ENCODE results near the gene TSTD2.

TSTD2 gene

GRCh38 chr9:97560851-97561250 lies 72.3 kb downstream of the TSTD2 start:
- no peak for DNase-seq

GRCh38 chr9:97560154-97560553 lies 73.0 kb downstream of the TSTD2 start:
- no peak for DNase-seq

- peak; percentile 33 for DNase-seq
These were observed 74.1 kb downstream of the TSTD2 start for GRCh38 chr9:97559111-97559514.

GRCh38 chr9:97558701-97559101 lies 74.5 kb downstream of the TSTD2 start:
- DNase-seq: no peak

- DNase-seq: no peak
These were observed 75.5 kb downstream of the TSTD2 start for GRCh38 chr9:97557606-97558095.

- no peak for DNase-seq
These were observed 76.2 kb downstream of the TSTD2 start for GRCh38 chr9:97556721-97557605.

GRCh38 chr9:97556036-97556720 lies 77.0 kb downstream of the TSTD2 start:
- no peak for DNase-seq

GRCh38 chr9:97555164-97555563 lies 78.0 kb downstream of the TSTD2 start:
- no peak for DNase-seq

GRCh38 chr9:97554566-97555075 lies 78.5 kb downstream of the TSTD2 start:
- no peak for DNase-seq

- no peak for DNase-seq
These were observed 79.3 kb downstream of the TSTD2 start for GRCh38 chr9:97553841-97554240.

GRCh38 chr9:97553141-97553540 lies 80.0 kb downstream of the TSTD2 start:
- no peak for DNase-seq

GRCh38 chr9:97551308-97551707 lies 81.9 kb downstream of the TSTD2 start:
- no peak for DNase-seq

GRCh38 chr9:97550386-97550785 lies 82.8 kb downstream of the TSTD2 start:
- no peak for DNase-seq

Measured in activated CD4-positive, alpha-beta T cell treated with anti-CD3 and anti-CD28 coated beads for 48 hours (primary cell).